RWPE2 (cell line): ENCODE results near the gene CD2AP.
"Not testable (repeated sequence)": the region's sequence is repeated elsewhere in the genome, so short reads cannot be mapped to it uniquely, and the experiment has no call there.

ENCODE experiments used
- ATAC-seq: fragments of 200-7000 bp; cut with Tn5 transposase; 3 replicates; pipeline ENCODE4 v1.9.1; 2021; ENCODE audit warnings: low read depth
- DNase-seq: peaks from one replicate; pipeline ENCODE4 v3.0.0-alpha.2; 2020; ENCODE audit warnings: low spot score
- H3K27ac ChIP-seq: fragments of 450-650 bp; 2 replicates; pipeline ENCODE4 v1.5.1; 2017; ENCODE audit warnings: mild to moderate bottlenecking; ENCODE audit not compliant: poor library complexity, severe bottlenecking
- H3K27me3 ChIP-seq: fragments of 250-450 bp; sonication (Bioruptor Pico); 2 replicates; pipeline ENCODE4 v1.5.1; 2021; ENCODE audit warnings: mild to moderate bottlenecking, moderate library complexity; ENCODE audit not compliant: insufficient read depth, poor library complexity, severe bottlenecking
- H3K36me3 ChIP-seq: fragments of 250-450 bp; sonication (Bioruptor Pico); 2 replicates; pipeline ENCODE4 v1.5.1; 2020; ENCODE audit warnings: low read depth, mild to moderate bottlenecking, moderate library complexity
- H3K4me1 ChIP-seq: fragments of 250-450 bp; sonication (Bioruptor Pico); 2 replicates; pipeline ENCODE4 v1.5.1; 2021; ENCODE audit warnings: mild to moderate bottlenecking, moderate library complexity; ENCODE audit not compliant: insufficient read depth, poor library complexity, severe bottlenecking
- H3K4me3 ChIP-seq: fragments of 250-450 bp; sonication (Bioruptor Pico); 2 replicates; pipeline ENCODE4 v1.5.1; 2021; ENCODE audit warnings: mild to moderate bottlenecking, moderate library complexity; ENCODE audit not compliant: severe bottlenecking
- H3K9me3 ChIP-seq: fragments of 250-450 bp; sonication (Bioruptor Pico); 2 replicates; pipeline ENCODE4 v1.5.1; 2021; ENCODE audit warnings: mild to moderate bottlenecking, moderate library complexity; ENCODE audit not compliant: severe bottlenecking
- CTCF ChIP-seq: fragments of 450-650 bp; IDR thresholded peaks from one replicate; pipeline ENCODE4 v1.5.1; 2017; ENCODE audit warnings: mild to moderate bottlenecking, moderate library complexity; ENCODE audit not compliant: poor library complexity, severe bottlenecking

The CD2AP gene

GRCh38 chr6:47563162-47563561 is 85.6 kb downstream of the CD2AP start:
- Histone ChIP-seq H3K4me1 (no peaks in the 10 kb centered on the region), H3K27ac (no peak overlapping the region), H3K9me3 (no peaks in the 10 kb centered on the region), H3K36me3 (peaks cover 19% of the 10 kb centered on the region), H3K27me3 (no peaks in the 10 kb centered on the region), H3K4me3 (no peak overlapping the region)
- no peak for ATAC-seq
- TF ChIP-seq CTCF = no peak
- no peak for DNase-seq

GRCh38 chr6:47566602-47567001 is 89.0 kb downstream of the CD2AP start:
- not testable (repeated sequence) for H3K9me3 ChIP-seq, H3K27me3 ChIP-seq, H3K36me3 ChIP-seq, ATAC-seq, DNase-seq, H3K4me3 ChIP-seq, H3K27ac ChIP-seq, H3K4me1 ChIP-seq

GRCh38 chr6:47567586-47567985 is 90.0 kb downstream of the CD2AP start:
- Histone ChIP-seq H3K9me3 (no peaks in the 10 kb centered on the region), H3K27ac (no peak overlapping the region), H3K36me3 (peaks cover 7% of the 10 kb centered on the region; the same call in 1 of the 2 replicates), H3K4me3 (no peak overlapping the region), H3K27me3 (no peaks in the 10 kb centered on the region), H3K4me1 (no peaks in the 10 kb centered on the region)
- ATAC-seq (no peak), DNase-seq (no peak)
- no peak for TF ChIP-seq CTCF

GRCh38 chr6:47571488-47571887 is 93.9 kb downstream of the CD2AP start:
- Histone ChIP-seq H3K27ac (no peak overlapping the region), H3K36me3 (peaks cover 25% of the 10 kb centered on the region), H3K4me3 (no peak overlapping the region), H3K27me3 (no peaks in the 10 kb centered on the region), H3K9me3 (no peaks in the 10 kb centered on the region), H3K4me1 (no peaks in the 10 kb centered on the region)
- ATAC-seq (no peak), DNase-seq (no peak)
- no peak for TF ChIP-seq CTCF

GRCh38 chr6:47573109-47573508 is 95.5 kb downstream of the CD2AP start:
- Histone ChIP-seq H3K4me3 (no peak overlapping the region), H3K27me3 (no peaks in the 10 kb centered on the region), H3K27ac (no peak overlapping the region), H3K4me1 (no peaks in the 10 kb centered on the region), H3K9me3 (no peaks in the 10 kb centered on the region), H3K36me3 (peaks cover 41% of the 10 kb centered on the region)
- no peak for DNase-seq
- TF ChIP-seq CTCF = no peak
- no peak for ATAC-seq
